GM06990 (cell line): ENCODE data around the gene AUP1.

Source experiments
- DNase-seq: peaks from one replicate; pipeline ENCODE4 v3.0.0-alpha.2; 2011; ENCODE audit not compliant: insufficient read length; ENCODE audit errors: extremely low read depth
- H3K27me3 ChIP-seq: replicated peaks from 2 replicates; pipeline ENCODE4 v1.6.0; 2011; ENCODE audit warnings: low read length; ENCODE audit not compliant: control insufficient read depth, insufficient read depth
- H3K36me3 ChIP-seq: 2 replicates; pipeline ENCODE4 v1.5.1; 2011; ENCODE audit warnings: low read length; ENCODE audit not compliant: control insufficient read depth, insufficient read depth
- H3K4me3 ChIP-seq: replicated peaks from 2 replicates; pipeline ENCODE4 v1.5.1; 2011; ENCODE audit warnings: low read depth, mild to moderate bottlenecking, control low read depth, low read length
- CTCF ChIP-seq: IDR thresholded peaks from 2 replicates; pipeline ENCODE4 v1.5.1; 2011; ENCODE audit warnings: low read length, control low read depth, mild to moderate bottlenecking, inconsistent platforms; ENCODE audit not compliant: insufficient read depth, poor library complexity, severe bottlenecking

AUP1 gene

GRCh38 chr2:74555610-74556103 is 26.2 kb upstream of the AUP1 start:
- no peak for DNase-seq
- H3K27me3 ChIP-seq, result no peaks in the 10 kb centered on the region
- peak overlapping the region; percentile 83 for H3K4me3 ChIP-seq
- H3K36me3 ChIP-seq, result peaks cover 14% of the 10 kb centered on the region
- TF ChIP-seq CTCF, result no peak

- peak; percentile 76 for DNase-seq
- Histone ChIP-seq H3K36me3 (peaks cover 14% of the 10 kb centered on the region), H3K27me3 (no peaks in the 10 kb centered on the region), H3K4me3 (peak overlapping the region; percentile 83)
- TF ChIP-seq CTCF, result peak; percentile 9
Measured at GRCh38 chr2:74554820-74555531, 25.5 kb upstream of the AUP1 start.

- DNase-seq, result peak; percentile 87
- H3K27me3 ChIP-seq, result no peaks in the 10 kb centered on the region
- TF ChIP-seq CTCF, result no peak
Measured at GRCh38 chr2:74553892-74554819, 24.6 kb upstream of the AUP1 start, which contains the start of the genes DOK1 and LOXL3. Gene DOK1, plus strand, starts transcription at chr2:74554720. Its CDS starts 35 bp downstream, at chr2:74554755. Gene LOXL3, minus strand, starts transcription at chr2:74553942. Its CDS starts 1,308 bp downstream, at chr2:74552634.

GRCh38 chr2:74552914-74553811 is 23.7 kb upstream of the AUP1 start:
- H3K4me3 ChIP-seq, result peak overlapping the region; percentile 83
- H3K27me3 ChIP-seq, result no peaks in the 10 kb centered on the region
- no peak for TF ChIP-seq CTCF
- peak; percentile 51 for DNase-seq
- H3K36me3 ChIP-seq, result peaks cover 9% of the 10 kb centered on the region

More at GRCh38 chr2:74553892-74554819, 24.6 kb upstream of the AUP1 start, which contains the start of the genes DOK1 and LOXL3:
- Histone ChIP-seq H3K4me3 (peak within 1 kb of the TSS; percentile 83), H3K36me3 (peaks cover 14% of the 10 kb centered on the region)
